GM19193 (cell line): ENCODE measurements around the gene ZNF679.
"Not testable (repeated sequence)": the region's sequence is repeated elsewhere in the genome, so short reads cannot be mapped to it uniquely, and the experiment has no call there.

Experiments
- POLR2A ChIP-seq: IDR thresholded peaks from 4 replicates; pipeline ENCODE4 v1.6.1; 2011; ENCODE audit not compliant: insufficient read depth, insufficient read length; ENCODE audit errors: extremely low read depth

Gene ZNF679

GRCh38 chr7:64228174-64228573, at the start of gene ZNF679:
TSS of gene ZNF679 (plus strand) at chr7:64228474. CDS start at chr7:64249118, 20,644 bp downstream.
- not testable (repeated sequence) for TF ChIP-seq POLR2A

- TF ChIP-seq POLR2A: no peak
Measured at GRCh38 chr7:64180989-64181388, 47.3 kb upstream of the ZNF679 start.

- no peak for TF ChIP-seq POLR2A
Measured at GRCh38 chr7:64181586-64181985, 46.7 kb upstream of the ZNF679 start.

GRCh38 chr7:64182036-64182790, 46.1 kb upstream of the ZNF679 start:
- TF ChIP-seq POLR2A: no peak

- TF ChIP-seq POLR2A: no peak
Measured at GRCh38 chr7:64183126-64183742, 45.0 kb upstream of the ZNF679 start.

- TF ChIP-seq POLR2A: no peak
Measured at GRCh38 chr7:64183827-64184372, 44.4 kb upstream of the ZNF679 start.

- no peak for TF ChIP-seq POLR2A
Measured at GRCh38 chr7:64184376-64184775, 43.9 kb upstream of the ZNF679 start.

- TF ChIP-seq POLR2A: no peak
Measured at GRCh38 chr7:64187408-64187807, 40.9 kb upstream of the ZNF679 start.

GRCh38 chr7:64192148-64192704, 36.0 kb upstream of the ZNF679 start:
- no peak for TF ChIP-seq POLR2A

- TF ChIP-seq POLR2A: no peak
Measured at GRCh38 chr7:64192775-64193174, 35.5 kb upstream of the ZNF679 start.

- TF ChIP-seq POLR2A: no peak
Measured at GRCh38 chr7:64206903-64207302, 21.4 kb upstream of the ZNF679 start, which contains the start of gene ZNF735. TSS of gene ZNF735 (plus strand) at chr7:64207203. CDS start at chr7:64207203, 0 bp downstream.

- TF ChIP-seq POLR2A: no peak
Measured at GRCh38 chr7:64223366-64223765, 4.9 kb upstream of the ZNF679 start.

- TF ChIP-seq POLR2A: no peak
Measured at GRCh38 chr7:64266341-64266919, 38.2 kb downstream of the ZNF679 start.

GRCh38 chr7:64277630-64278029, 49.4 kb downstream of the ZNF679 start:
- no peak for TF ChIP-seq POLR2A
